ENCODE data around the gene ARHGDIB.

The ARHGDIB gene

DNA sequence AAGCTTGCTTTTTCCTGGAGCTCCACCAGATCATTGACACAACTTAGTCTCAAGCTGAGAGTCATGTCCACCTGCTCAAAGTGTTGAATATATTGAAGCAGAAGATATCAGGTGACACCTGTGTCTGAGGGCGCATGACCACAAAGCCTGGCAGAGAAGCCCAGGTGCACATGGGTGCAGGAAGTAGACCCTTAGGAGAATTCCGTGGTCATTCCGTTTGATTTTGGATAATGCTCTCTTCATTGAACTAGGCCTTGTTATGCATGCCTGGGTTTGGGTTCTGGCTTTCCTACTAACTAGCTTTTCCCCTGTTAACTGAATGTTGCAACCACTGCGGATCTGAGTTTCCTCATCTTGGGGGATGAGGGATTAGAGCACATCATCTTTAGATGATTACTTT, 7.1 kb downstream of the ARHGDIB start:
- no peak for DNase-seq

DNA sequence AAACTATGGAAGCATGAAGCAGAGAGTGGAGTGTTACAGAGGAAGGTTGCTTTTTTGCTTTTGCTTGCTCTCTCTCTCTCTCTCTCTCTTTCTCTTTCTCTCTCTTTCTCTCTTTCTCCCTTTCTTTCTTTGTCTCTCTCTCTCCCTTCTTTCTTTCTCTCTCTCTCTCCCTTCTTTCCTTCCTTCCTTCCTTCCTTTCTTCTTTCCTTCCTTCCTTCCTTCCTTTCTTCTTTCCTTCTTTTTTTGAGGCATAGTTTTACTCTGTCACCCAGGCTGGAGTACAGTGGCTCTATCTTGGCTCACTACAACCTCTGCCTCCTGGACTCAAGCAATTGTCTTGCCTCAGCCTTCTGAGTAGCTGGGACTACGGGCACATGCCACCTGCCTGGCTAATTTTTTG, 7.6 kb downstream of the ARHGDIB start:
- DNase-seq = no peak

GRCh38 chr12:14952299-14952921, 9.0 kb downstream of the ARHGDIB start:
- DNase-seq = no peak

DNA sequence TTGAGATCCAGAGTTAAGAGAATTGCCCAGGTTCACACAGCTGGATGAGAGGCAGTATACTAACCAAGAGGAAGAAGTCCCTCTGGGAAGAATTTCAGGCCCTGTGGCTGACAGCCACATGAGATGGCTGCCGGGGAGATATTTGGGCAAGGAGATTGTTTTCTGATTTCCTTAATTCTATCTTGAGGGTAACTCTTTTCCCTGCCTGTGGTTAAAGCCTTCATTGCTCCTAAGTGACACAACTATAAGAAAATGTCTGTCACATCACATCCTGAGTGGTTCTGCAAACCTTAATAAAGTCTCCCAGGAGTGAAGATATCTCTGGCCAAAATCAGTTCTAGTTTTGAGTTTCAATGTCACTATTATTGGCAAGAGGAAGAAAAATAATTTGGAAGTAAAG, 9.6 kb downstream of the ARHGDIB start:
- no peak for DNase-seq

DNA sequence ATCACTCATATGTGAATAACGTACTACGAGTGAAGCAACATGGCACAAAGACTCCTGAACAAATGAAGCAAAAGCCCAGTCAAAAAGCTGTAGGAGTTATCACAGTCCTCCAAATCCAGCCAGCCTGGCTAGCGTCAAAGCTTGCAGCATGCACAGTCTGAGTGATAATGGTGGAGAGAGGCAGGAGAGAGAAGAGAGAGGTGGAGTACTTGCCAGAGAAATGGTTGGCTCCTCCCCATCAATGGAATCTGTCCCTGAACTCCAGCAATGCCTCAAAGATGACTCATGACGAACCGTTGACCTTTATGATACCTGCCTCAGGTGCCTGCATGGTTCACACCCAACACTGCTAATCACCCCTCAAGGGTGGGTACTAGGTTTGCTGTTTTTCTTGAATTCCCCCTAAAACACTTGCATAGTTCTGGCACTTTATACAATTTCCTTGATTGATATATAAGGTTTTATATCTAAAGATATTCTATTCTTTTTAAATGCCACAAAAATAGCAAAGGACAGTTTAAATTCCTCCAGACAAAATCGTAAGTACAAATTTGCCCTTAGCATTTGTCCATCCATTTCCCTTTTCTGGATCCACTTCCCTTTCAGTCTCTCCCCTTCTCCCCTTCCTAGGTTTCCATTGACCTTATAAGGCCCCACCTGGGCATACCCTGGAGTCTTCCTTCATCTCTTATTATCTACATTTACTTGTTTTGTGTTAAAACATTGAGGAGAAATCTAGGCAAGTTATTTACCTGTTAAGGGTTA, 10.2 kb downstream of the ARHGDIB start:
- no peak for DNase-seq

GRCh38 chr12:14950421-14950820, 11.0 kb downstream of the ARHGDIB start:
- no peak for DNase-seq

DNA sequence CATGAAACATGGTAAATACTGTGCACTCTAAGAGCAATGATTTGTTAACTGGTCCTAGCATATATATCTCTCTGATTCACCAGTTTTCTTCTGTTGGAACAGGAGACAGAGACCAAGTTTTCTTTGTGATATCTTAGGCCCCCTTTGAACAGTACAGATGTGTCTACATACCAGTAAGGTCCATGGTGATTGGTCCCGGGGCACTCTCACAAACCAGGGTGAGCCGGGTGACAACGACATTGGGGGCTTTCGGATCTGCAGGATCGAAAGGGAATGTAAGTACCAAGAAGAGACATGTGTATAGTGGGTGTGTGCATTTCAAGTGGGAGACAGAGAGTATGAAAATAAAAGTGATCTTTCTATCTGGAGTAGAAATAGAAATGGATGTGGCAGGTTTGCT, 11.8 kb downstream of the ARHGDIB start:
- no peak for DNase-seq

DNA sequence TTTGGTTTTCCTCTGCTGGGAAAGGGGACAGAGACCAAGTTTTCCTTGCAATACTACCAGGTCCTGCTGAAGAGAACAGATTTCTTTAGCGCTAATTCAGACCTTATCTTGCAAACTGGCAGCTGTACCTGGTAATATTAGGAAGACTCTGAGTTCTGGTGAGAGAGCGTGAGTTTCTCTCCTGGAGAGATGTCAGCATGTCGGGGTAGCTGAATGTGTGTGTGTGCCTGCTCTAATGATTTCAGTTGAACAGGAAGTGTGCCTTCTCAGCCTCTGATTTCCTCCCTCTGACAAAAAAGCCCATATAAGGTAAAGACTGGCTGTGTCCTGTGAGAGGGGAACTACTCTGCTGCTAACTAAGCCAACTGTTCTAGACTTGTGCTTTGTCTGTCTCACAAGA, 12.7 kb downstream of the ARHGDIB start:
- DNase-seq = peak in 1 of 2 experiments; percentile 65

DNA sequence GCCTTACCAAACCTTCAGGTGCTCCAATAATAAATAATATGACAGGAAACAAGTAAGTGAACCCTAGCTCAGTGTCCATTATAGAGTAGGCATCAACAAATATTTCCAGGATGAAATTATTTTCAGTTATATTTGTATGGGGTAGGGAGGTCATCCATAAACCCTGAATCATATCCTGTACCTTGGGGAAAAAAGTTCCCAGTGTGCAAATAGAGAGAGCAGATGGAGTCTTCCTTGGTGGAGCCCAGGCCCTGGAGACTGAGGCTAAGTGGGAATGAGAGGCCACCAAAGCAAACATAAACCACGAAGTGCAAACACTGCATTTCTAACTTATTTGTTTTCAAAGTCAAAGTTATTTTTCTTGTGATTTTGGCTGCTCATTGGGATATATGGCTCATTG, 14.5 kb downstream of the ARHGDIB start:
- no peak for DNase-seq

DNA sequence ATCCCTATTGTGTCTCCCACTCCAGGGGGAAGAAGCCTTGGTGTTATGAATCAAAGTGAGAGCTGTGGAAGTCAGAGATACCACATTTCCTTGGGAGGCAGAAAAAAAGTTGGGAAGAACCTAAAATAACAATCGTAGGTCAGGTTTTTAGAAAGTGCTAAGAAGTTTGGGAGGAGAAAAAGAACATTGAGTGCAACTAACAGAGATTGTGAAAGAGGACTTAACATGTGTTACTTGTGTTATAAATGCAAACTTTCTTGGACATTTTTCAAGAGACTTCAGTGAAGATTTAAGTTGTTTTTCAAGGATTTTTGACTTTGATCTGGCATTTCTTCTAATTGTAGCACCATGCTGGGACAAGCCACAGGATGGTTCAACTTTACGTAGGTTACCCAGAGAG, 15.2 kb downstream of the ARHGDIB start:
- no peak for DNase-seq

DNA sequence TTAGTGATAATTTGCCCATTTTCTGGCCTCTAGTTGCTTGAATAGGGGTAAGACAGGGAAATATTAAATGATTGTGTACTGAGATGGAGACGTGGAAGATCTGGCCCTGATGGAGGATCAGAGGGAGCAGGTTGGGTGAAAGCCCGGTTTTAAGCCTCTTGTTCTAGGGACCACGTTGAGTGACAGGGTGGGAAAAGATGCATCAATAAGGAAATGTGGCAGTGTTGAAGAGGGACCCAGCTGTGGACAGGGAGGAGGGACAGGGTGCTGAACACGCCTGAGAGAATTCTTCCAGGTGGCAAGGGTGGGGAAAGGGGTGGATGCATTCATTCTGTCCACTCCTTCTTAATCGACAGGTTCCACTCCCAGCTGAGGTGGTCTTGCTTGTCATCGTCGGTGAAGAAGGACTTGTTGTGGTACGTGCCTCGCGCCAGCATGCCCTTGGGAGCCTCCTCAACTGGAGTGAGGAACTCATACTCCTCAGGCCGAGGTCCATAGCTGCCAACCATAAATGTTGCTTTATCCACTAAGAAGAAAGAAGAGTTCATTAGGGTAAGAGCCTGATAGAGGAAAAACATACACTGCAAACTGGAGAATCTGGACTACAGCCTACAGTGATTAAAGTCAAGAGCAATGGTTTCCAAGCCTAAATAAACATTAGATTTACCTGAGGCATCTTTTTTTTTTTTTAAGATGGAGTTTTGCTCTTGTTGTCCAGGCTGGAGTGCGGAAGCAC, 19.0 kb downstream of the ARHGDIB start:
- no peak for DNase-seq

GRCh38 chr12:14941369-14941768, 20.0 kb downstream of the ARHGDIB start:
- DNase-seq = no peak

DNA sequence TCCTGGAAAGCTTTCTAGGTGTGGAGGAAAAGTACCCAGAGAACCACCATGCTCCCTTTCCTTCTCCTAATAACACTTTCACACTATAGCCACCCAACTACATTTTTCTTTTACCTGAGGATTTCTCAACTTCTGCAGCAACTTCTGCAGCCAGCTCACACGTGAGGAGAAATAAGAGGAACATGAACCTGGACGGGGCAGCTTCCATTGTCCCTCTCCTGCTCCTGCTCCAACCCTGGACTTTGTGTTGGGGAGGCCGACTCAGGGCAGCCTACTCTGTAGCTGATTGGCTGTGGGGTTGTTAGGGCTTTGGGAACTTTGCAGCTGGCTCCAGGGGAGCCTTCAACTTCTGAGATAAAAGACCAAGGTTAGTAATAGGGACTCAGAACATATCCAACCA, 23.1 kb downstream of the ARHGDIB start, which contains the start of gene ERP27:
TSS of gene ERP27 (minus strand) at position 237 of the 400 bp plus-strand sequence. CDS start at position 208, 29 bp downstream.
- DNase-seq = no peak

GRCh38 chr12:14937689-14938088, 23.7 kb downstream of the ARHGDIB start:
- DNase-seq = no peak

GRCh38 chr12:14937014-14937413, 24.4 kb downstream of the ARHGDIB start:
- DNase-seq = no peak

DNA sequence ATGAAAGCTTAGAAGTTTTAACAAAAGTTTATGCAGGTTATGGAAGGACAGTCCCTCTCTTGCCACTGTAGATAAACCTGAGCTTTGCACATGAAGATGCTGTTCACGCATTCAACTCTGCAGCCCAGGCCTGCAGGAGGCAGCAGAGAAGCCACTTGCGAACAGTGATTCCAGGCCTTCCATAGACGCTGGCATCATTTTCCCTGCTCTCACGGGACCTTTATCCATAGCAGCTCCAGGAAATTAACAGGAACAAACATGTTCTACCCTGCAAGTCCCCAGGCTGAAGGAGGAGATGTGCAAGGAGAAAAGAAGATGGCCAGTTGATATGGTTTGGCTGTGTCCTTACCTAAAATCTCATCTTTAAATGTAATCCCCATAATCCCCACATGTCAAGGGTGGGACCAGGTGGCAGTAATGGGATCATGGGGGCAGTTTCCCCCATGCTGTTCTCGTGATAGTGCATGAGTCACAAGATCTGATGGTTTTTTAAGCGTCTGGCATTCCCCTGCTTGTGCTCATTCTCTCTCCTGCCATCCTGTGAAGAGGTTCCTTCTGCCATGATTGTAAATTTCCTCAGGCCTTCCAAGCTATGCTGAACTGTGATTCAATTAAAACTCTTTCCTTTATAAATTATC, 25.1 kb downstream of the ARHGDIB start:
- DNase-seq = no peak

DNA sequence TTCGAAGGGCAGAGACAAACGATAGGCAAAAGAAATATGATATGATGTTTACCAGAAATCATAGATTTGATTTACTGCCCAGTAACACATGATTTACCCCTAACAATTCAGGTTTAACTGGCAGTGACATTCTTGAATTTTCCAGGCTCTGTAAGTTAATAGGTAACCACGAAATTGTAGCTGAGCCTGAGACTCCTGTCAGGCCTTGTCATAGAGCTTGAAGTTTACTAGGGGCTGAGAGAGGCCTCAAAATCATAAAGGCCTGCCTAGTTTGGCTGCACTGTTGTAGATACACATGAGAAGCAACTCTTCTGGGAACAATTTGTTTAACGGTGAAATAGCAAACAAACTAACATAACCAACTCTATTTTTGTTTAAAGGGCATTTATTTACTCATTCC, 26.4 kb downstream of the ARHGDIB start:
- no peak for DNase-seq

DNA sequence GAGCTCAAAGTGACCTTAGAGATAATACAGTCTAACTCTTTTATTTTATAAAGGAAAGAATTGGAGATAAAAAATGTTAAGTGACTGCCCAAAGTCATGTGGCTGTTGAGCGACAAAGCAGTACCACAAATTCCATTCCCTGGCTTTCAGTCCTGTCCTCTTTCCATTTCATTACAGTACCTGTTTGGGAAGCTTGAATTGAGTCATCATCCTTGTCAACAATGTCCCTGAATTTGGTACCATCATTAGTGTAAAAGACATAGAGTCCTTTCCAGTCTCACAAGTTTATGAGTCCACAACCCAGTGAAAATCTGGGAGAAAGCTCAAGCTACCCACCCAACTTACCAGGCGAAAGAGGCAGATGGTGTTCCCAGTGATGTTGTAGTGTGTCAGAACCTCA, 26.9 kb downstream of the ARHGDIB start:
- DNase-seq = no peak

DNA sequence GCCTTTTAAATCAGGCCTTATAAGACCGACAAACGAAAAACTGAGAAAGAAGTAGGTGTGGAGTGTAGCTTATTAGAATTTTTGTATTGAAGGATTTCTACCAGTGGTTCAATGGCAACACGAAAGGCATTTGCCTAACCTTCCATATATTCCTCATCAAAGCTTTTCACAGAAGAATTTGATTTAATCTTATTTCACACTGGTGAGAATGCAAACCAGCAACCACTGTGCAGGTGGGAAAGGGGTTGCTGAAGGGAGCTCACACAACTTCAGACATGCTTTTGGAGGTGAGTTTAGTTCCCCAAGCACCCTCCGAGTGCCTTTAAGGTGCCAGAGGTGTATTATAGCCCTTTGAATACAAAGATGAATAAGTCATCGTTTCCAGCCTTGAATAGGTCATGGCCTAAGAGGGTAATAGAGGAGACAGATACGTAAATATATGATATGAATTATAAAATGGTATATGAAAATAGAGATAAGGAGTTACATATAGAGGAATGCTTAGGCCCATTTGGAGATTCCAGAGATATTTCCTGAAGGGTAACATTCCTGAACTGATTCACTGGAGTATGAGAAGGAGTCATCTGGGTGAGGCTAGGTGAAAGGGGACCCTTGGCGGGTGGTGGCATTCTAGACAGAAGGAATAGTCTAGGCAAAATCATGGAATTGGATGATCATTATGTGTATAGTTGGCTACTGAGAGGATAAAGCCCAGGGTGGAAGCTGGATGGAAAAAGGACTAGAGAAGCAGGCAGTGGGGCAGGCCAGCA, 29.4 kb downstream of the ARHGDIB start:
- no peak for DNase-seq

- DNase-seq = no peak
Measured at GRCh38 chr12:14931359-14931758, 30.0 kb downstream of the ARHGDIB start.

DNA sequence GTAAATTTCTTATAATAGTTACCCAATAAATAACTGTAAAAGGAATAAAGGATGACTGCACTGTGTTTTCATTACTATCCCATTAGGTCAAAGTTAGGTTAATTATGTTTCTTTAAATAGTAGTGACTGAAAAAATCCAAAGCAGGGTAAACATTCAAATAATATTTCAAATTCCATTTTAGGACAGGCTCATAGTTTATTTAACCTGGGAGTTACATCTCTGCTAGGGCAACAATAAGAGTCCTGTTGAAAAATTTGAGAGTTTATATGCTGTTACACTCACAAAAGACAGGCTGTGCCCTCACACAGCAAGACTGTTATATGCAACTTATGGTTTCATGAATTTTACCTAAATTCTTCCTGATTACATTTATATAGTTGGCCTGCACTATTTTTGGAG, 31.1 kb downstream of the ARHGDIB start:
- DNase-seq = no peak

DNA sequence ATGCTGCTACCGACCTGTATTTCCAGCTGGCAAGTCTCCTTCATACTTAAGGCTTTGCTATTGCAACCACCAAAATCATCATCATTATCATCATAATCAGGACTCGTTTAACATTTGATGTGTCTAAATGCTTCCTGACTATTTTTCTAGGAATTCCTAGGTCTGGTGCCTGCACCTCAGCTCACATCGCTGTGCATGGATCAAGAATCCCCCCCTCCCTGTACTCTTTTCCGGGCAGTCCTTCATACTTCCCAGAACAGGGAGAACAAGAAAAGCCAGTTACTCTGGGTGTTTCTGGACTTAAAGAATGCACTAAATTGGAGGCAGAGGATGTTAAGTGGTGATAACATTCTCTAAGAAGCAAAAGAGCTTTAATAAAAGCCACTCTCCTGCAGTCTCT, 32.5 kb downstream of the ARHGDIB start:
- no peak for DNase-seq

DNA sequence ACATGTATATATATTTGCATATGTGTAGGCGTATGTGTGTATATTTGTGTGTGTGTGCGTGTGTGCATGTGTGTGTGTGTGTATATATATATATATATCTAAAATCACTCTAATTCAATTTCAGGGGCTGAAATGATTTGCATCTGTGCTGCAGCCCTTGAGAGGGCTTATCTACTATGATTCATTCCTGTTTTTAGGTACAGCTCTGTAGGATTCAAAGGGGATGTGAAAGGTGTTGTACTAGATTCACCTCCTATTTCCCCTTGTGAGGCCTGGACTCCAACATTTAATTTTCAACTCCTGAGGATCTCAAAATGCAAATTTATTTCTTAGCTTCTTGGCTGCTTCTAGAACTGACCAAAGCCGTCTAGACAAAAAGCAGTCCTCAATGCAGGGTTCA, 34.1 kb downstream of the ARHGDIB start:
- no peak for DNase-seq

All from stimulated activated CD4-positive, alpha-beta T cell treated with anti-CD3 and anti-CD28 coated beads, Interleukin-4, amount 100 ng/mL, for 4 hours (primary cell).